Naive thymus-derived CD4-positive, alpha-beta T cell (primary cell): ENCODE results near the gene HIVEP3. TPM values are rescaled to one million over a fixed set of nuclear protein-coding genes. Genes with fewer than 3 reads are reported as not detected.

Experiments used
- ATAC-seq: fragments of 150-1000 bp; cut with Tn5 transposase; 2 replicates; pipeline ENCODE4 v1.10.0; 2021; ENCODE audit warnings: mild to moderate bottlenecking, moderate library complexity
- CTCF ChIA-PET: fragments of 350-600 bp; sonication (Branson Sonifier 250); formaldehyde crosslinking; loops from one replicate; lab custom pipeline; 2021; ENCODE audit warnings: antibody characterized with exemption; lab: Charles Lee
- POLR2A ChIA-PET: fragments of 350-600 bp; sonication (Branson Sonifier 250); formaldehyde crosslinking; loops from one replicate; lab custom pipeline; 2021; ENCODE audit warnings: antibody characterized with exemption, inconsistent platforms; lab: Charles Lee
- DNase-seq, 9 donors: peaks; one replicate each; pipeline versions ENCODE4 v3.0.0 to v3.0.0-alpha.2; 2020 to 2022; ENCODE audit warnings: mixed read lengths in 1 of 9
- H3K27ac ChIP-seq: one replicate; pipeline ENCODE4 v1.7.0; 2013; ENCODE audit warnings: mild to moderate bottlenecking, low read depth, low read length, moderate library complexity
- H3K27me3 ChIP-seq, 2 donors: one replicate each; pipeline ENCODE4 v1.7.0; 2013; ENCODE audit warnings: low read length in 2 of 2, mild to moderate bottlenecking in 2 of 2, moderate library complexity in 2 of 2; ENCODE audit not compliant: control insufficient read depth in 2 of 2, insufficient read depth in 2 of 2
- H3K36me3 ChIP-seq, 3 experiments: 1 replicate in 2 of 3; 2 replicates in 1 of 3; pipeline ENCODE4 v1.7.0; 2013; ENCODE audit warnings: low read length in 3 of 3, mild to moderate bottlenecking in 3 of 3, moderate library complexity in 1 of 3; ENCODE audit not compliant: insufficient read depth in 3 of 3, control insufficient read depth in 2 of 3
- H3K4me1 ChIP-seq, 2 donors: one replicate each; pipeline ENCODE4 v1.7.0; 2013; ENCODE audit warnings: low read length in 2 of 2, mild to moderate bottlenecking in 2 of 2, moderate library complexity in 1 of 2; ENCODE audit not compliant: control insufficient read depth in 2 of 2, insufficient read depth in 2 of 2
- H3K4me3 ChIP-seq: 2 replicates; pipeline ENCODE4 v1.7.0; 2013; ENCODE audit warnings: mild to moderate bottlenecking, low read length
- H3K9me3 ChIP-seq, 3 experiments: 1 replicate in 2 of 3; 2 replicates in 1 of 3; pipeline ENCODE4 v1.7.0; 2013; ENCODE audit warnings: low read length in 3 of 3; ENCODE audit not compliant: control insufficient read depth in 2 of 3
- H3K27ac Mint-ChIP-seq, 9 donors: one replicate each; pipeline ENCODE4 v1.8.0; 2020 to 2022; ENCODE audit warnings: mixed read lengths in 9 of 9, mild to moderate bottlenecking in 8 of 9, moderate library complexity in 5 of 9, inconsistent platforms in 2 of 9
- H3K27me3 Mint-ChIP-seq, 5 donors: one replicate each; pipeline ENCODE4 v1.8.0; 2021 to 2022; ENCODE audit warnings: mixed read lengths in 5 of 5, mild to moderate bottlenecking in 1 of 5
- H3K36me3 Mint-ChIP-seq, 5 donors: one replicate each; pipeline ENCODE4 v1.8.0; 2020 to 2022; ENCODE audit warnings: mixed read lengths in 5 of 5, mild to moderate bottlenecking in 3 of 5, inconsistent platforms in 1 of 5
- H3K4me1 Mint-ChIP-seq, 7 donors: one replicate each; pipeline ENCODE4 v1.8.0; 2020 to 2022; ENCODE audit warnings: mixed read lengths in 7 of 7, mild to moderate bottlenecking in 3 of 7, inconsistent platforms in 1 of 7
- H3K4me3 Mint-ChIP-seq, 10 donors: one replicate each; pipeline ENCODE4 v1.8.0; 2020 to 2022; ENCODE audit warnings: mild to moderate bottlenecking in 10 of 10, mixed read lengths in 10 of 10, moderate library complexity in 6 of 10, inconsistent platforms in 2 of 10
- H3K9me3 Mint-ChIP-seq, 11 donors: one replicate each; pipeline ENCODE4 v1.8.0; 2020 to 2022; ENCODE audit warnings: mixed read lengths in 11 of 11, mild to moderate bottlenecking in 4 of 11, inconsistent platforms in 1 of 11, moderate library complexity in 1 of 11
- intact Hi-C, 2 donors: fragments of 100-400 bp; cut with micrococcal nuclease; formaldehyde crosslinking; loops; one replicate each; pipeline ENCODE4 v1.15.1; 2023
- polyA plus RNA-seq, 2 donors: library from polyadenylated mRNA; unstranded; fragments of 300-500 nt; fragmentation: Illumina TruSeq; gene quantifications; one replicate each; pipeline ENCODE4 v1.2.3, GENCODE V29; 2021
- total RNA-seq, 6 experiments: library from RNA in 5 of 6; stranded (reverse) in 5 of 6; gene quantifications; 1 replicate in 5 of 6; 2 replicates in 1 of 6; pipeline ENCODE4 v1.2.3 and lab custom pipeline; 2021 to 2026

Gene HIVEP3
- total and polyA plus RNA-seq, 7 experiments from 2014 or later: 4.3 to 19.1 (median 7.0) TPM

- no peaks in the 10 kb centered on the region for H3K27me3 ChIP-seq
- peaks cover 0 to 17% (median 0%) of the 10 kb centered on the region in 5 donors for H3K36me3 Mint-ChIP-seq
- intact Hi-C loops: loop anchor here in 1 of 2 donors (1.0 kb wide), 1 partner anchor 84 kb away; no protein-coding TSS in a partner anchor
- no peak overlapping the region for H3K4me3 ChIP-seq
- CTCF ChIA-PET: no interaction called here
- H3K36me3 ChIP-seq: no peaks in the 10 kb centered on the region
- H3K4me3 Mint-ChIP-seq: peak overlapping the region in 4 of 10 donors; percentile 10 to 92 (median 29)
- no peaks in the 10 kb centered on the region for H3K9me3 Mint-ChIP-seq
- POLR2A ChIA-PET: interaction anchor here (1.6 to 2.3 kb wide), 2 partner anchors 10 to 15 kb away, joined by 4 to 5 read pairs; no protein-coding TSS in a partner anchor
- no peak overlapping the region for H3K27ac ChIP-seq
- DNase-seq: no peak
- no peak for ATAC-seq
- H3K27me3 Mint-ChIP-seq: no peaks in the 10 kb centered on the region
- no peaks in the 10 kb centered on the region for H3K9me3 ChIP-seq
- H3K4me1 Mint-ChIP-seq: peaks cover 51 to 72% (median 63%) of the 10 kb centered on the region in 7 donors
- peak overlapping the region in 1 of 9 donors; percentile 8 for H3K27ac Mint-ChIP-seq
- H3K4me1 ChIP-seq: peaks cover 12 to 43% of the 10 kb centered on the region in 2 donors
Observed at GRCh38 chr1:41658431-41659158, 260.1 kb downstream of the HIVEP3 start.

GRCh38 chr1:41657679-41658295 is 260.9 kb downstream of the HIVEP3 start:
- ATAC-seq: no peak
- POLR2A ChIA-PET: interaction anchor here (1.6 kb wide), 1 partner anchor 16 kb away, joined by 4 read pairs; no protein-coding TSS in a partner anchor
- H3K4me1 Mint-ChIP-seq: peaks cover 48 to 75% (median 63%) of the 10 kb centered on the region in 7 donors

GRCh38 chr1:41656825-41657500 is 261.8 kb downstream of the HIVEP3 start:
- H3K27me3 ChIP-seq: no peaks in the 10 kb centered on the region
- POLR2A ChIA-PET: no interaction called here
- no peaks in the 10 kb centered on the region for H3K27me3 Mint-ChIP-seq
- peak overlapping the region in 2 of 9 donors; percentile 8 to 66 for H3K27ac Mint-ChIP-seq
- no peak overlapping the region for H3K27ac ChIP-seq
- H3K9me3 ChIP-seq: no peaks in the 10 kb centered on the region
- CTCF ChIA-PET: no interaction called here
- intact Hi-C loops: no loop called here
- no peak overlapping the region for H3K4me3 ChIP-seq
- no peaks in the 10 kb centered on the region for H3K36me3 ChIP-seq
- peaks cover 0 to 20% (median 0%) of the 10 kb centered on the region in 5 donors for H3K36me3 Mint-ChIP-seq
- no peaks in the 10 kb centered on the region for H3K9me3 Mint-ChIP-seq
- ATAC-seq (no peak), DNase-seq (no peak)
- H3K4me3 Mint-ChIP-seq: peak overlapping the region in 3 of 10 donors; percentile 46 to 59 (median 50)
- H3K4me1 ChIP-seq: peaks cover 12 to 43% of the 10 kb centered on the region in 2 donors
- H3K4me1 Mint-ChIP-seq: peaks cover 50 to 81% (median 67%) of the 10 kb centered on the region in 7 donors

More at GRCh38 chr1:41657679-41658295, 260.9 kb downstream of the HIVEP3 start:
- Histone ChIP-seq H3K4me3 (no peak overlapping the region), H3K9me3 (no peaks in the 10 kb centered on the region), H3K36me3 (no peaks in the 10 kb centered on the region), H3K27ac (no peak overlapping the region), H3K4me1 (peaks cover 12 to 43% of the 10 kb centered on the region in 2 donors), H3K27me3 (no peaks in the 10 kb centered on the region)
- Mint-ChIP-seq H3K9me3 (no peaks in the 10 kb centered on the region), H3K36me3 (peaks cover 0 to 17% (median 0%) of the 10 kb centered on the region in 5 donors), H3K27me3 (no peaks in the 10 kb centered on the region), H3K4me3 (peak overlapping the region in 5 of 10 donors; percentile 16 to 92 (median 46)), H3K27ac (peak overlapping the region in 2 of 9 donors; percentile 8 to 74)
- DNase-seq: no peak
- CTCF ChIA-PET: no interaction called here
- intact Hi-C loops: loop anchor here in 1 of 2 donors (1.0 kb wide), 1 partner anchor 83 kb away; no protein-coding TSS in a partner anchor

GRCh38 chr1:41656068-41656467 is 262.7 kb downstream of the HIVEP3 start:
- H3K27ac ChIP-seq: no peak overlapping the region
- Mint-ChIP-seq H3K27ac (peak overlapping the region in 1 of 9 donors; percentile 76), H3K36me3 (peaks cover 0 to 20% (median 0%) of the 10 kb centered on the region in 5 donors), H3K4me1 (peaks cover 44 to 81% (median 61%) of the 10 kb centered on the region in 7 donors), H3K4me3 (peak overlapping the region in 2 of 10 donors; percentile 3 to 32), H3K27me3 (no peaks in the 10 kb centered on the region), H3K9me3 (no peaks in the 10 kb centered on the region)
- H3K36me3 ChIP-seq: no peaks in the 10 kb centered on the region
- ATAC-seq (peak; percentile 44), DNase-seq (no peak)
- POLR2A ChIA-PET: no interaction called here
- H3K4me3 ChIP-seq: no peak overlapping the region
- CTCF ChIA-PET: no interaction called here
- intact Hi-C loops: no loop called here
- H3K27me3 ChIP-seq: no peaks in the 10 kb centered on the region
- peaks cover 11 to 38% of the 10 kb centered on the region in 2 donors for H3K4me1 ChIP-seq
- H3K9me3 ChIP-seq: no peaks in the 10 kb centered on the region

- Mint-ChIP-seq H3K9me3 (no peaks in the 10 kb centered on the region), H3K4me1 (peaks cover 42 to 82% (median 61%) of the 10 kb centered on the region in 7 donors), H3K27ac (no peak overlapping the region), H3K27me3 (no peaks in the 10 kb centered on the region), H3K4me3 (no peak overlapping the region), H3K36me3 (peaks cover 0 to 18% (median 0%) of the 10 kb centered on the region in 5 donors)
- no peak overlapping the region for H3K4me3 ChIP-seq
- H3K36me3 ChIP-seq: no peaks in the 10 kb centered on the region
- ATAC-seq (no peak), DNase-seq (no peak)
- ChIA-PET CTCF (no interaction called here), POLR2A (no interaction called here)
- intact Hi-C loops: no loop called here
- no peaks in the 10 kb centered on the region for H3K27me3 ChIP-seq
- H3K4me1 ChIP-seq: peaks cover 11 to 34% of the 10 kb centered on the region in 2 donors
- H3K27ac ChIP-seq: no peak overlapping the region
- H3K9me3 ChIP-seq: no peaks in the 10 kb centered on the region
Observed at GRCh38 chr1:41655632-41656031, 263.1 kb downstream of the HIVEP3 start.

GRCh38 chr1:41653574-41653973 is 265.1 kb downstream of the HIVEP3 start:
- no peak for DNase-seq
- no peak overlapping the region for H3K27ac ChIP-seq
- no peaks in the 10 kb centered on the region for H3K36me3 ChIP-seq
- intact Hi-C loops: no loop called here
- H3K27me3 ChIP-seq: no peaks in the 10 kb centered on the region
- Mint-ChIP-seq H3K4me1 (peaks cover 38 to 77% (median 58%) of the 10 kb centered on the region in 7 donors), H3K27me3 (no peaks in the 10 kb centered on the region), H3K4me3 (no peak overlapping the region), H3K27ac (no peak overlapping the region), H3K9me3 (no peaks in the 10 kb centered on the region), H3K36me3 (peaks cover 0 to 12% (median 0%) of the 10 kb centered on the region in 5 donors)
- peaks cover 10 to 21% of the 10 kb centered on the region in 2 donors for H3K4me1 ChIP-seq
- ChIA-PET CTCF (interaction anchor here (1.2 kb wide), 1 partner anchor 10 kb away, joined by 3 read pairs; no protein-coding TSS in a partner anchor), POLR2A (interaction anchor here (1.3 kb wide), 1 partner anchor 14 kb away, joined by 5 read pairs; no protein-coding TSS in a partner anchor)
- H3K9me3 ChIP-seq: no peaks in the 10 kb centered on the region
- H3K4me3 ChIP-seq: no peak overlapping the region
- no peak for ATAC-seq
